Osteocyte (in vitro differentiated cells): ENCODE measurements around the gene ARPC5. TPM values are rescaled to one million over a fixed set of nuclear protein-coding genes. Genes with fewer than 3 reads are reported as not detected.

ENCODE experiments used
- DNase-seq: peaks from one replicate; pipeline ENCODE4 v3.0.0; 2021; ENCODE audit warnings: mixed read lengths; ENCODE audit not compliant: unreplicated experiment; ENCODE audit errors: extremely low spot score
- H3K27ac Mint-ChIP-seq: one replicate; pipeline ENCODE4 v1.8.0; 2021; ENCODE audit warnings: mild to moderate bottlenecking, mixed read lengths; ENCODE audit not compliant: unreplicated experiment
- H3K27me3 Mint-ChIP-seq: one replicate; pipeline ENCODE4 v1.8.0; 2021; ENCODE audit warnings: mixed read lengths; ENCODE audit not compliant: unreplicated experiment
- H3K36me3 Mint-ChIP-seq: one replicate; pipeline ENCODE4 v1.8.0; 2021; ENCODE audit warnings: mixed read lengths; ENCODE audit not compliant: unreplicated experiment
- H3K4me1 Mint-ChIP-seq: one replicate; pipeline ENCODE4 v1.8.0; 2021; ENCODE audit warnings: mixed read lengths; ENCODE audit not compliant: unreplicated experiment
- H3K4me3 Mint-ChIP-seq: one replicate; pipeline ENCODE4 v1.8.0; 2021; ENCODE audit warnings: mild to moderate bottlenecking, moderate library complexity, mixed read lengths; ENCODE audit not compliant: unreplicated experiment
- H3K9me3 Mint-ChIP-seq: one replicate; pipeline ENCODE4 v1.8.0; 2021; ENCODE audit warnings: mixed read lengths; ENCODE audit not compliant: unreplicated experiment
- total RNA-seq: library from RNA; stranded (reverse); gene quantifications from 2 replicates; pipeline ENCODE4 v1.2.1, GENCODE V29; 2021
- TF ChIP-seq, protein P1 (sequence below): fragments of 200-600 bp; sonication (generic); IDR thresholded peaks from 2 replicates; pipeline ENCODE4 v1.5.0; 2021; ENCODE audit warnings: antibody characterized with exemption, mild to moderate bottlenecking, moderate library complexity

The ARPC5 gene
- total RNA-seq, 1 donor from 2014 or later, result 127 TPM

DNA sequence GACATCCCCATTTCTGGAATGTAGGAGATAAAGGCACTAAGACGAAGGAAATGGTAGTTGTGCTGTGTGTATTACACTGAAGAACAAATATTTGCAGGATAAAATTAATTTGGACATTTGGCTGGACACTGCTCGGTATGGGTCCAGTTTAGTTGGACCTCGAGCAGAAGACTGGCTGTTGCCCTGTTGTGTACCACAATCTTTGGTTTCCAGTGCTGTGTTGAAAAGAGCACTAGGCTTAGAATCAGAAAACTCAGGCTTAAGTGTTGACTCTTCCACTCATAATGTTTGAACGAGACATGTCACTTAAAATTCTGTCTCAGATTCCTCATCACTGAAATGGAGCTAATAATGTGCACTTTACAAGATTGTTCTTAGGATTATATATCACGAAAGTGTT, 1.2 kb upstream of the ARPC5 start:
- Mint-ChIP-seq H3K4me3 (peak overlapping the region; percentile 100), H3K36me3 (peaks cover 2% of the 10 kb centered on the region), H3K27ac (peak overlapping the region; percentile 100), H3K27me3 (no peaks in the 10 kb centered on the region), H3K9me3 (no peaks in the 10 kb centered on the region), H3K4me1 (peaks cover 34% of the 10 kb centered on the region)
- TF ChIP-seq, protein P1, sequence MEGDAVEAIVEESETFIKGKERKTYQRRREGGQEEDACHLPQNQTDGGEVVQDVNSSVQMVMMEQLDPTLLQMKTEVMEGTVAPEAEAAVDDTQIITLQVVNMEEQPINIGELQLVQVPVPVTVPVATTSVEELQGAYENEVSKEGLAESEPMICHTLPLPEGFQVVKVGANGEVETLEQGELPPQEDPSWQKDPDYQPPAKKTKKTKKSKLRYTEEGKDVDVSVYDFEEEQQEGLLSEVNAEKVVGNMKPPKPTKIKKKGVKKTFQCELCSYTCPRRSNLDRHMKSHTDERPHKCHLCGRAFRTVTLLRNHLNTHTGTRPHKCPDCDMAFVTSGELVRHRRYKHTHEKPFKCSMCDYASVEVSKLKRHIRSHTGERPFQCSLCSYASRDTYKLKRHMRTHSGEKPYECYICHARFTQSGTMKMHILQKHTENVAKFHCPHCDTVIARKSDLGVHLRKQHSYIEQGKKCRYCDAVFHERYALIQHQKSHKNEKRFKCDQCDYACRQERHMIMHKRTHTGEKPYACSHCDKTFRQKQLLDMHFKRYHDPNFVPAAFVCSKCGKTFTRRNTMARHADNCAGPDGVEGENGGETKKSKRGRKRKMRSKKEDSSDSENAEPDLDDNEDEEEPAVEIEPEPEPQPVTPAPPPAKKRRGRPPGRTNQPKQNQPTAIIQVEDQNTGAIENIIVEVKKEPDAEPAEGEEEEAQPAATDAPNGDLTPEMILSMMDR, result no peak
- DNase-seq, result no peak

DNA sequence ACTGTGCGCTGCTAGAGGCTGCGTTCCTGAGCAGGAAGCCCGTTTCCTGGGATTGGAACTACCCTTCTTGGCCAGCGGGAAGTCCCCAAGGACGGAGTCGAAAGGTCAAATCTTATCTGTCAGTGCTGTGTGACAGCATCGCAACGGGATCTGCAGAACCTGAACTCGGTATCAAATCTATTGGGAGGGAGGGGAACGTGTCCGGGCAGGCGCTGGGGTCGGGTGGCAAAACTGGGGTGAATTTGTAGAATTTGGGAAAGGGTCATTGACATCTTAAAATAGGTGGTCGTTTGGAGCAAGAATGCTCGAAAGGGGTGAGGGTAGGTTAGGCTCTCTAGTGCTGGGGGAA, 725 bp upstream of the ARPC5 start:
- Mint-ChIP-seq H3K27me3 (no peaks in the 10 kb centered on the region), H3K4me1 (peaks cover 36% of the 10 kb centered on the region), H3K4me3 (peak overlapping the region; percentile 100), H3K36me3 (peaks cover 3% of the 10 kb centered on the region), H3K9me3 (no peaks in the 10 kb centered on the region), H3K27ac (peak overlapping the region; percentile 100)
- no peak for DNase-seq
- TF ChIP-seq, protein P1, result no peak

DNA sequence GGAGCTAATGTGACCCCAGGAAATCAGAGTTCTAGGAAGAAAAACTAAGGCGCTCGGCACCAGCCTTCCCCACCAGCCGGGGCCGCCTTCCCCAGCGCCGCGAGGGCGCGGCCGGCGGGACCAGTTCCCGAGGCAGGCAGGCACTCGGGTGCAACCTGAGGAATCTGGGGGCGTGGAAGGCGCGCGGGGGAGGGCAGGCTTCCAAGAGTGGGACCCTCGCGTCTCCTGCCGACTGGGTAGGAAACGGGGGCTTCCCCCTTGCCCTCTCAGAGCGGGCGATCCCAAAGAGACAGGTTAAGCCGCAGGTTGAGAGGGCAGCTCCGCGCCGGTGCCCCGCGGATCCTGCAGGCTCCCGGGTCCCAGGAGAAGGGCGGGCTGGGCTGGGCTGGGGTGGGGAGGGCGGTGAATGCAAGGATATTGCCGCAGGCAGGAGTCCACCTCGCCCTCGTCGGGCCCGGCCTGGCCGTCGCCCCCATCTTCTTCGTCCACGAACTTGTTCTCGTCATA, 431 bp downstream of the ARPC5 start:
- no peak for DNase-seq
- Mint-ChIP-seq H3K4me3 (peak overlapping the region; percentile 100), H3K27me3 (no peaks in the 10 kb centered on the region), H3K4me1 (peaks cover 45% of the 10 kb centered on the region), H3K9me3 (no peaks in the 10 kb centered on the region), H3K36me3 (peaks cover 11% of the 10 kb centered on the region), H3K27ac (peak overlapping the region; percentile 100)
- TF ChIP-seq, protein P1, result no peak

DNA sequence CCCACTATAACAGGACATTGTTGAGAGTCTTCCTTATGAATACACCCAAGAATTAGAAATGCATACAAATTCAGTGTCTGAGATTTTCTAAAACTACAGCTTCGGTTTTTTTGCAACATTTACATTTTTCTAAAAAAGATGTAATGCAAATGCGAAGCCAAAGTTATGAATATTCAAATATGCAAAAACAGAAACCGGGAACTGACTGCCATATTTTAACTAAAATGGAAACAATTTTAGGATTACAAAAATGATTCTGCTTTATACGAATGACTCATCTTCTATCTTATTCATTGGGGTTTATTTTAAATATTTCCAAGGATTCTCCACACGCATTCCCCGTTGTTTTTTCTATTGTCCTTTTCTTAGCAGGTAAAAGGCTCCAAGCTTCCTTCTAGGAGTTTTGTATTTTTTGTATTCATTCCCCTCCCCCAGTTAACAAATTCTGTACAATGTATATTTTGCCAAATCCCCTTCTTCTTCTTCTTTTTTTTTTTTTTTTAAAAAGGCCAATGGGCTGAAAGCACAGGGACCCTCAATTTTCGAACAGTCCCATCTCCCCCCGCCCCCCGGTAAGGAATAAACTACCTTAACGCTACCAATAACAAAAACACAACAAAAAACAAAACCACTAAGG, 1.0 kb downstream of the ARPC5 start:
- H3K27me3 Mint-ChIP-seq, result no peaks in the 10 kb centered on the region
- TF ChIP-seq, protein P1, result no peak

DNA sequence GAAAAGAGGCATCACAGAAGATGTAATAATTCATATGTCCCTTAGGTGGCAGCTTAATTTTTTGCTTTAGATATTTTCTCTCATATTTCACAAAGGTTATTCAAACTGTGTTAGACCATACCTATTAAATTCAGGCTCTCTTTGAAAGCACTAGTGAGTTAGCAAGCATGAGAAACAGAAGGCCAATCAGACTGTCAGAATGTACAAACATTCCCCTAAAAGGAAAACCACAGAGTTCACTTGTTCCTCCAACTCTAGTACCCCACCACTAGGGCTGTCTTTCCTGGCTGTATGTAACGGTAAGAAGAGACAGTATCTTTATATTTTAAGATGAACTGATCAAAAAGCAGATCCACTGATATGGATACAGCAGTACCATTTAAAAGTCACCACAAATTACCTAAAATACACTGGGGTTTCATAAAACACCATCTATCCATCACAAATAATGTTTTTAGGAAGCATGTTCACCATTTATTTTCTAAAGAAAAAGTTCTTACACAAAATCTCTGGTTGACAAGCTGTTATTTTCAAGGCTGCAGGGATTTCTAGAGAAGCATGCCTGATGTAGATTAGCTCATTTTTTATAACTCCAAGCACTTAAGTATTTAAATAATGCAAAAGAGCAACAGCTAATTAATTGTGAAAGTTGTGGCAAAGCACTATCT, 1.8 kb downstream of the ARPC5 start:
- H3K27ac Mint-ChIP-seq, result peak overlapping the region; percentile 100
- peaks cover 12% of the 10 kb centered on the region for H3K36me3 Mint-ChIP-seq
- H3K4me1 Mint-ChIP-seq, result peaks cover 48% of the 10 kb centered on the region
- DNase-seq, result no peak
- no peaks in the 10 kb centered on the region for H3K9me3 Mint-ChIP-seq
- no peaks in the 10 kb centered on the region for H3K27me3 Mint-ChIP-seq
- TF ChIP-seq, protein P1, result peak; percentile 65
- peak overlapping the region; percentile 100 for H3K4me3 Mint-ChIP-seq

More for the DNA sequence above, 1.0 kb downstream of the ARPC5 start:
- H3K36me3 Mint-ChIP-seq, result peaks cover 11% of the 10 kb centered on the region
- H3K9me3 Mint-ChIP-seq, result no peaks in the 10 kb centered on the region
- peak overlapping the region; percentile 100 for H3K27ac Mint-ChIP-seq
- peak overlapping the region; percentile 100 for H3K4me3 Mint-ChIP-seq
- DNase-seq, result no peak
- H3K4me1 Mint-ChIP-seq, result peaks cover 45% of the 10 kb centered on the region
